Stromal cell of bone marrow (primary cell): ENCODE results near the gene AXIN1.
"Not testable (repeated sequence)": the region's sequence is repeated elsewhere in the genome, so short reads cannot be mapped to it uniquely, and the experiment has no call there.

Experiments used
- DNase-seq: peaks from one replicate; pipeline ENCODE4 v3.0.0-alpha.2; 2012; ENCODE audit warnings: low read depth

Gene AXIN1, protein sequence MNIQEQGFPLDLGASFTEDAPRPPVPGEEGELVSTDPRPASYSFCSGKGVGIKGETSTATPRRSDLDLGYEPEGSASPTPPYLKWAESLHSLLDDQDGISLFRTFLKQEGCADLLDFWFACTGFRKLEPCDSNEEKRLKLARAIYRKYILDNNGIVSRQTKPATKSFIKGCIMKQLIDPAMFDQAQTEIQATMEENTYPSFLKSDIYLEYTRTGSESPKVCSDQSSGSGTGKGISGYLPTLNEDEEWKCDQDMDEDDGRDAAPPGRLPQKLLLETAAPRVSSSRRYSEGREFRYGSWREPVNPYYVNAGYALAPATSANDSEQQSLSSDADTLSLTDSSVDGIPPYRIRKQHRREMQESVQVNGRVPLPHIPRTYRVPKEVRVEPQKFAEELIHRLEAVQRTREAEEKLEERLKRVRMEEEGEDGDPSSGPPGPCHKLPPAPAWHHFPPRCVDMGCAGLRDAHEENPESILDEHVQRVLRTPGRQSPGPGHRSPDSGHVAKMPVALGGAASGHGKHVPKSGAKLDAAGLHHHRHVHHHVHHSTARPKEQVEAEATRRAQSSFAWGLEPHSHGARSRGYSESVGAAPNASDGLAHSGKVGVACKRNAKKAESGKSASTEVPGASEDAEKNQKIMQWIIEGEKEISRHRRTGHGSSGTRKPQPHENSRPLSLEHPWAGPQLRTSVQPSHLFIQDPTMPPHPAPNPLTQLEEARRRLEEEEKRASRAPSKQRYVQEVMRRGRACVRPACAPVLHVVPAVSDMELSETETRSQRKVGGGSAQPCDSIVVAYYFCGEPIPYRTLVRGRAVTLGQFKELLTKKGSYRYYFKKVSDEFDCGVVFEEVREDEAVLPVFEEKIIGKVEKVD

DNA sequence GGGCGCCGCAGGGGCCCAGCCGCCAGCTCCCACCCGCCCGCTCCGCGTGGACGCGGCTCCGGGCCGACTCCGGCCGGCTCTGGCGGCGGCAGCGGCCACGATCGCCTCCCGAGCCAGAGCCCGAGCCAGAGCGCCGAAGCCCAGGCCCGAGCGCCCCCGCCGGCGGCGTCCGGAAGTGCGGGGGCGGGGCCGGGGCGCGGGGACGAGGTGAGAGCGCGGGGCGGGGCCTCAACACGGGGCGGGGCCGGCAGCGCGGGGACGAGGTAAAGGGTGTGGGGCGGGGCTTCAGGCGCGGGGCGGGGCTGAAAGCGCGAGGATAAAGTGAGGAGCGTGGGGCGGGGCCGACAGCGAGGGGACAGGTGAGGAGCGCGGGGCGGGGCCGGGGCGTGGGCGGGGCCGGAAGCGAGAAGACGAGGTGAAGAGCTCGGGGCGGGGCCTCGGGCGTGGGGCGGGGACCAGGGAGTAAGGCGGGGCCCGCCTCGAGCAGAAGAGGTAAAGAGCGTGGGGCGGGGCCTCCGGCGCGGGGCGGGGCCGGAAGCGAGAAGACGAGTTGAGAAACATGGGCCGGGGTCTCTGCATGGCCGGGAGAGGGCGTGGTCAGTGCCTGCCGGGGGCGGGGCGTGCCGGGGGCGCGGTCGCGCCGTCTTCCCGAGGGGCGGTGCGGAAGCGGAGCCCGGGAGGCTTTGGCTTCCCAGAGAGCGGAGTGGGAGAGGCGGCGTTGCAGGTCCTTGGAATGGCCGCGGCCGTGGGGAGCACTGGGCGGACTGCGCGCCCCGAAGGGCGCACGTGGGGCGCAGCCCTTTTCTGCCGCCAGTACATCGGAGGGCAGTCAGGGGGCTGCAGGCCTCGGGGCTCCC lies at the start of gene AXIN1:
AXIN1 (minus strand) TSS at position 177 of the 857 bp plus-strand sequence. CDS start 5,698 bp downstream, outside the sequence.
- peak; percentile 71 for DNase-seq

DNA sequence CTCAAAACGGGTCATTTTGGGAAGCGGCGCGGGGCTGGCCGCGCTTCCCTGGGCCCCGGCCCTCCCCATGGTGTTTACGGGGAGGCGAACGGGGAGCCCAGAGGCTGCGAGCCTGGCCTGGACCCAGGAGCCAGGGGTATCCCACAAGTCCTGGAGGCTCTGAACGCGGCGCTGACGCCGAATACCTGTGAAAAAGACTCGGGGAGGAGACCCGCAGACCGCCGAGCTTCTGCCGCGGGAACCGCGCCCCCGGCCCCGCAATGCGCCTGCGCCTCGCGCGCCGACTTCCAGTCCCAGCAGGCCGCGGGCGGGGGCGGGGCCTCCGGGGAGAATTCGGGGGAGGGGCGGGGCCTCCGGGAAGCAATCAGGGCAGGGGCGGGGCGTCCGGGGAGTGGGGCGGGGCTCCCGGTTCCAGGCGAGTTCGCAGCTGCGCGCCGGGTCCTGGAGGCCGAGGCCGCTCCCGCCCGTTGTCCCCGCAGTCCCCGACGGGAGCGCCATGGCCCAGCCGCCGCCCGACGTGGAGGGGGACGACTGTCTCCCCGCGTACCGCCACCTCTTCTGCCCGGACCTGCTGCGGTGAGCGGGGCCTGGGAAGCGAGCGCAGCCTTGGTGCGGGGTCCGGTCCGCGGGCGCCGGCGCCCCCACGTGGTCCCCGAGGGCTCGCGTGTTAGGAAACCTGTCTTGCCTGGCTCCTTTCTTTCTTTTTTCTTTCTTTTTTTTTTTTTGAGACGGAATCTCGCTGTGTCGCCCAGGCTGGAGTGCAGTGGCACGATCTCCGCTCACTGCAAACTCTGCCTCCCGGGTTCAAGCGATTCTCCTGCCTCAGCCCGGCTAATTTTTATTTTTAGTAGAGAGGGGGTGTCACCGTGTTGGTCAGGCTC lies 49.2 kb upstream of the AXIN1 start, which contains the start of gene DECR2:
DECR2 (plus strand) TSS at position 418 of the 881 bp plus-strand sequence; CDS start at position 497, 79 bp downstream.
- DNase-seq: peak; percentile 77

DNA sequence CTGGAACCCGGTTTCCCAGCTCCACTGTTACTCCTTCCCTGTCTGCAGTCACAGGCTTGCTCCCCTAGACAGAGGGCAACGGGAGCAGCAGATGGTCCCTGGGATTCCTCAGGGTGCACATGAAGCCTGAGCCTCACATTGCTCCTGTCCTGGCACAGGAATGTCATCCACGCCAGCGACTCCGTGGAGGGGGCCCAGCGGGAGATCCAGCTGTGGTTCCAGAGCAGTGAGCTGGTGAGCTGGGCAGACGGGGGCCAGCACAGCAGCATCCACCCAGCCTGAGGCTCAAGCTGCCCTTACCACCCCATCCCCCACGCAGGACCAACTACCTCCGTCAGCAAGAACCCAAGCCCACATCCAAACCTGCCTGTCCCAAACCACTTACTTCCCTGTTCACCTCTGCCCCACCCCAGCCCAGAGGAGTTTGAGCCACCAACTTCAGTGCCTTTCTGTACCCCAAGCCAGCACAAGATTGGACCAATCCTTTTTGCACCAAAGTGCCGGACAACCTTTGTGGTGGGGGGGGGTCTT lies 47.6 kb upstream of the AXIN1 start:
- no peak for DNase-seq

DNA sequence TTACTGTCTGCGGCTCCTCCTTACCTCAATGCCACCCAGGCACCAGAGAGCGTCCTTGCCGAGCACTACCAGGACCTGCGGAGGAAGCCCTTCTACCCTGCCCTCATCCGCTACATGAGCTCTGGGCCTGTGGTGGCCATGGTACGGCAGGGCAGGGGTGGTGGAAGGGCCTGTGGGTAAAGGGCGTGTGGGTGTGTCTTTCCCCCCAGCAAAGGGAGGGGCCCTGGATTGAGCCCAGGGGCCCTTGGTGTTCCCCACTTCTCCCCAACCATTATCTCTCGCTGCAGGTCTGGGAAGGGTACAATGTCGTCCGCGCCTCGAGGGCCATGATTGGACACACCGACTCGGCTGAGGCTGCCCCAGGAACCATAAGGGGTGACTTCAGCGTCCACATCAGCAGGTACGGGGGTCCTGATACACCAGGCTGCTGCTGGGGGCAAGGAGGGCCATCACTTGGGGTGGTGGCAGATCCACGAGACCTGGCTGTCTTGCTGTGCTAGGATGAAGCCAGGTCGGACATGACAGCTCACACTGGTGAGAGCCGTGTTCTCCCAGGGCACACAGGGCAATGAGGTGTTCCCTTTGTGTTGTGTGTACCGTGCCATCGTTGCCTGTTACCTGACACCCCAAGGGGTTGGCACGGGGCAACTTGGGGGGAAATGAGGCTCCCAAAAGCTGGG lies 47.0 kb upstream of the AXIN1 start:
- no peak for DNase-seq

DNA sequence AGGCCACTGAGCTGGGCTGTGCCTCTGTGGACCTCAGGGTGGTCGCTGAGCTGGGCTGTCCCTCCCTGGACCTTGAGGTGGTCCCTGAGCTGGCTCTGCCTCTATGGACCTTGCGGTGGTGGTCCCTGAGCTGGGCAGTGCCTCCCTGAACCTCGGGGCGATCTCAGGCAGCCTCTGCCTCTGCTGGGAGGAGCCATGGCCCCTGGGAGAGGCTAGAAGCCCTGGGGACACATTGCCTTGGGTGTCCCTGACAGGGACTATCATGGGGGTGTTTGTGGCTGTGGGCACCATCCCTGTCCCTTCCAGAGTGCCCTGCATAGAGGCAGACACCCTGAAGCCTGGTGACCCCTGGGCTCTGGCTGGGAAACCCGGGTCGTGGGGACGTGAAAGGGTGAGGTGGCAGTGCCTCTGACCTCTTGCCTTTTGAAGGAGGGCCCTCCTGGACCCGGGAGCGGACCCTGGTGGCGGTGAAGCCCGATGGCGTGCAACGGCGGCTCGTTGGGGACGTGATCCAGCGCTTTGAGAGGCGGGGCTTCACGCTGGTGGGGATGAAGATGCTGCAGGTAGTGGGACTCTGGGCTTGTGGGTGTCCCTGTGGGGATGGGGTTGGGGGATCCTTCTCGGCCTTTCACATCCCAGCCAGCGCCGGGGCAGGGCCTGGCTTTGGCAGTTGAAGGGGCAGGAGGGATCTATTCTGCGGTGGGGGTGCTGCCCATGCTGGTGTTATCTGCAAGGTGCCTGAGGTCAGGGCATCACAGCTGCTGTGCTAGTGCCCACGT lies 46.2 kb upstream of the AXIN1 start:
- DNase-seq: no peak

DNA sequence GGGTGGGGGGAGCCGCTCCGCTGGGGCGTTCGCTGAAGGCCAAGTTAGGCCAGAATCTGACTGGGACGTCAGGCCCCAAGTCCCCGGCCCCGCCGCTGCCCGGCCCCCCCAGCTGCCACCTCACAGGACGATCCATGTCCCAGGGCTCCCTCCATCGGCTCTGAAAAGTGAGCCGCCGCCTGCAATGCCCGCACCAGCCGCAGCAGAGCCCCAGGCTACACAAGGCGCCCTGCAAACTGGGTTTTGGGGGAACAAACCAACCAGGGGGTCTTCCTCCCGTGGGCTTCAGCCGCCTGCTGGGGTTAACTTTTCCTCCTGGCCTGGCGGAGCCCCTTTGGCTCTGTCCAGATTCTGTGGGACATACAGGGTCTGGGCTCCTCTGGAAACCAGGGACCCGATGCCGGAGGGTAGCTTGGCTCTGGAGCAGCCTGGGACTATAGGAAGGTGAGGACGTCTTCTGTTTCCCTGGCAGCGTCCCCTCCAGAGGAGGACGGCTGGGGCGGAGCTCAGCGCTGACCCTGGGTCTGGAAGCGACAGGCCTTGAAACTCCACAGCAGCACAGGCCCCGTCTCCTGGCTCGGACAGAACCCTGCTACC lies 45.3 kb upstream of the AXIN1 start:
- DNase-seq: peak; percentile 47

DNA sequence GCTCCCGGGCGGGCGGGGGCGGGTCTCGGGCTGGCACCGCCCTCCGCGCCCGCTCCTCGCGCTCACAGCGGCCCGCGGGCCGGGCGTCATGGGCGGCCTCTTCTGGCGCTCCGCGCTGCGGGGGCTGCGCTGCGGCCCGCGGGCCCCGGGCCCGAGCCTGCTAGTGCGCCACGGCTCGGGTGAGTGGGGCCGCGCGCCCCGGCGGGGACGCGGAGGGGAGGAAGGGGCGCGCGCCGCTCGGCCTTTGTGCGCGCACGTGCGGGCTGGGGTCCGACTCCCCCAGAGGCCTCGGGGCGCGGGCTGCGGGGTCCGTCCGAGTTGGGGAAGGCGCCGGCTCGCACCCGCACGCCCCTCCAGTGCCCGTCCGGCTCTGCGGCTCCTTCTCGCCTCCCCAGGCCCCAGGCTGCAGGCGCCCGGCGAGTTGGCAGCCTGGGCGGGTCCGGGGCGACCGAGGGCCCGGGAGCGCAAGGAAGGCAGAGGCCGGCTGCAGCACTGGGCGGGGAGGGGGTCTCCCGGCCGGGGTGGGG lies 44.7 kb upstream of the AXIN1 start, which contains the start of gene NME4:
NME4 (plus strand) TSS at position 65 of the 527 bp plus-strand sequence; CDS start at position 89, 24 bp downstream.
- no peak for DNase-seq

DNA sequence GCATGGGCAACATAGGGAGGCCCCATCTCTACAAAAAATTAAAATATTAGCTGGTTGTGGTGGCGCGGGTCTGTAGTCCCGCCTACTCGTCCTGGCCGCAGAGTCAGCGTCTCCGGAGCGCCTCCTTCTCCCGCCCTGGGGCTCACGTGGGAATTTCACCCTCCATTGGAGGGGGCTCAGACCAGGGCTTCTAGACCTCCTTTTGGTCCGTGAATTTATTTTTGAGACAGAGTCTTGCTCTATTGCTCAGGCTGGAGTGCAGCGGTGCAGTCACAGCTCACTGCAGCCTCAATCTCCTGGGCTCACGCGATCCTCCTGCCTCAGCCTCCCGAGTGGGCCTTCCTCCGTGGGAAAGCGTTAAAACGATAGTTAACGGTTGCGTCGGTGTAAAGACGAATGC lies 44.1 kb upstream of the AXIN1 start:
- no peak for DNase-seq

DNA sequence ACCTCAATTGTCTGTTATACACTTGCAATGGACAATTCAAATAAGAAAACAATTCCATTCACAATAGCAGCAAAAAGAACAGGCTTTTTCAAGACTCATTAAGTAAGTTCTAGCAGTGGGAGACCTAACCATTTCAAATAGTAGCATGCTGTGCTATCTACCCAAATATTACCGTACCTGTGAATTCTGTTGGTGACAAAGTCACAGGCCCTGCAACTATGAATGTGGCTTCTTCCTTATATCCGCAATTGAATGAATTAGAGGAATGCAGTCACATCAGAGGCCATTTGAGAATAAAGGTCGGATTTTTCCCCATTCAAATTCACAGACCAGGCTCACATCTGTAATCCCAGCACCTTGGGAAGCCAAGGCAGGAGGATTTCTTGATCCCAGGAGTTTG lies 43.7 kb upstream of the AXIN1 start:
- no peak for DNase-seq

DNA sequence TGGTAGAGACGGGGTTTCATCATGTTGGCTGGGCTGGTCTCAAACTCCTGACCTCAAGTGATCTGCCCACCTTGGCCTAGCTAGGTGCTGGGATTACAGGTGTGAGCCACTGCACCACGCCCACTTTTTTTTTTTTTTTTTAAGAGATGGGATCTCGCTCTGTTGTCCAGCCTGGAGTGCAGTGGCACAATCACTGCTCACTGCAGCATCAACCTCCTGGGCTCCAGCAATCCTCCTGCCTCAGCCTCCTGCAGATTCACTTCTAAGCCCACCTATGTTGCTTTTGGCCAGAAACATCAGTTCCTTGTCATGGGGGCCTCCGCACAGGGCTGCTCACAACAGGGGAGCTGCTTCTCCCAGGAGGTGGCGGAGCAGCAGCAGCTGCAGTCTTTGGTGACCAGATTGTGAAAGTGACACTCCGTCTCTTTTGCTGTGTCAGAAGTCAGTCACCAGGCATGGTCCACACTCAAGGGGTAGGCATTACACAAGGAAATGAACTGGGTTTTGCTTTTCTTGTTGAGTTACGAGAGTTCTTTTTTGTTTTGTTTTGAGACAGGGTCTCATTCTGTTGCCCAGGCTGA lies 40.0 kb upstream of the AXIN1 start:
- DNase-seq: no peak

DNA sequence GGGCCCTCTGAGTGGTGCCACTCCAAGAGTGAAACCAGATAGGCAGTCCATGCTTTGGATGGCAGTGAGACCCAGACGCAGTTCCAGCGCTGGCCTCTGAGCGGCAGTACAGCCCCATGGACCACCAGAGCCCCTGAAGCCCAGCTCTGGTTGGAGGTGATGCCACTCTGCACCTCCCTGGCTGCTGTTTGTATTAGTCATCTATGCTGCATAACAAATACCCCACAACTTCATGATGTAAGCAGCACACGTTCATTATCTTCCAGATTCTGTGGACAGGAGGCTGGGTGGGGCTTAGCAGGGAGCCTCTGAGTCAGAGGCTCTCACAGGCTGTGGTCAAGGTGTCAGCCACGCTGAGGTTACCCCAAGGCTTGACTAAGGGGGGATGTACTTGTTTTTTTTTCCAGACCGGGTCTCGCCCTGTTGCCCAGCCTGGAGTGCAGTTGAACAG lies 39.4 kb upstream of the AXIN1 start:
- no peak for DNase-seq

DNA sequence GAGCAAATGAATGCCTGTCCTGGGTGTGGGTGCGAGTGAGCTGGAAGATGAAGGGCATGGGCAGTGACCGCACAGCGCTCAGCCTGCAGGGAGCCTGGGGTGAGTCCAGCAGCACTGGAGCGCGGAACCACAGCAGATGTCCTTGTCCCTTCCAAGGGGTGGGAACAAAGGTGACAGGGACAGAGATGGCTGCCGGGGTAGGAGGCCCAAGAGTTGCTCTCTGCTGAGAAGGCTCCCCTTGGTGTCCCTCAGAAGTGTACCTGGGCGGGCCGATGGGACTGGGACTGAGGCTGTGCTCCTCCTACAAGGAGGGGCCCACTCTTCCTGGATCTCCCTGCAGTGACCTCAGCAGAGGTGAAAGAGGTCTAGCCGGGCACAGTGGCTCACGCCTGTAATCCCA lies 36.8 kb upstream of the AXIN1 start:
- no peak for DNase-seq

DNA sequence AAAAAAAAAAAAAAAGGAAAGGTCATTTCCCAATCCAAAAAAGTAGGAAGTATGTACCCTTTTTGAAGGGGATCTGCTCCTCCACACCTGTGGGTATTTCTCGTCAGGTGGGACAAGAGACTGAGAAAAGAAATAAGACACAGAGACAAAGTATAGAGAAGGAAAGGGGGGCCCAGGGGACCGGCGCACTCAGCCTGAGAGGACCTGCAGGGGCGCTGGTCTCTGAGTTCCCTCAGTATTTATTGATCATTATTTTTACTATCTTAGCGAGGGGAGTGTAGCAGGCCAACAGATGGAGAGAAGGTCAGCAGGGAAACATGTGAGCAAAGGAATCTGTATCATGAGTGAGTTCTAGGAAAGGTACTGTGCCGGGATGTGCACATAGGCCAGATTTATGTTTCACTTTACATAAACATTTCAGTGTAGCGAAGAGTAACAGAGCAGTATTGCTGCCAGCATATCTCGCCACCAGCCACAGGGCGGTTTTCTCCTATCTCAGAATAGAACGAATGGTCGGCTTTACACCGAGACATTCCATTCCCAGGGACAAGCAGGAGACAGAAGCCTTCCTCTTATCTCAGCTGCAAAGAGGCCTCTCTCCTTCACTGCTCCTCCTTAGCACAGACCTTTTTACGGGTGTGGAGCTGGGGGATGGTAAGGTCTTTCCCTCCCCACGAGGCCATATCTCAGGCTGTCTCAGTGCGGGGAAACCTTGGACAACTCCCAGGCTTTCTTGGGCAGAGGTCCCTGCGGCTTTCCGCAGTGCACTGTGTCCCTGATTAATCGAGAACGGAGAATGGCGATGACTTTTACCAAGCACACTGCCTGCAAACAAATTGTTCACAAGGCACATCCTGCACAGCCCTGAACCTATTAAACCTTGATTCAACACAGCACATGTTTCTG lies 35.5 kb upstream of the AXIN1 start:
- not testable (repeated sequence) for DNase-seq

DNA sequence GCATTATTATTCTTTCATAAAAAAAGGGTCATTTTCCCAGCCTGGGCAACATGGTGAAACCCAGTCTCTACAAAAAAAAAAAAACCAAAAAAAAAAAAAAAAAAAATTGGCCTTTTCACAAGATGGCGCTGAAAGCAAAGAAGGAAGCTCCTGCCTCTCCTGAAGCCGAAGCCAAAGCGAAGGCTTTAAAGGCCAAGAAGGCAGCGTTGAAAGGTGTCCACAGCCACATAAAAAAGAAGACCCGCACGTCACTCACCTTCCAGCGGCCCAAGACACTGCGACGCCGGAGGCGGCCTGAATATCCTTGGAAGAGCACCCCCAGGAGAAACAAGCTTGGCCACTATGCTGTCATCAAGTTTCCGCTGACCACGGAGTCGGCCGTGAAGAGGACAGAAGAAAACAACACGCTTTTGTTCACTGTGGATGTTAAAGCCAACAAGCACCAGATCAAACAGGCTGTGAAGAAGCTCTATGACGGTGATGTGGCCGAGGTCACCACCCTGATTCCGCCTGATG lies 34.2 kb upstream of the AXIN1 start:
- DNase-seq: no peak

DNA sequence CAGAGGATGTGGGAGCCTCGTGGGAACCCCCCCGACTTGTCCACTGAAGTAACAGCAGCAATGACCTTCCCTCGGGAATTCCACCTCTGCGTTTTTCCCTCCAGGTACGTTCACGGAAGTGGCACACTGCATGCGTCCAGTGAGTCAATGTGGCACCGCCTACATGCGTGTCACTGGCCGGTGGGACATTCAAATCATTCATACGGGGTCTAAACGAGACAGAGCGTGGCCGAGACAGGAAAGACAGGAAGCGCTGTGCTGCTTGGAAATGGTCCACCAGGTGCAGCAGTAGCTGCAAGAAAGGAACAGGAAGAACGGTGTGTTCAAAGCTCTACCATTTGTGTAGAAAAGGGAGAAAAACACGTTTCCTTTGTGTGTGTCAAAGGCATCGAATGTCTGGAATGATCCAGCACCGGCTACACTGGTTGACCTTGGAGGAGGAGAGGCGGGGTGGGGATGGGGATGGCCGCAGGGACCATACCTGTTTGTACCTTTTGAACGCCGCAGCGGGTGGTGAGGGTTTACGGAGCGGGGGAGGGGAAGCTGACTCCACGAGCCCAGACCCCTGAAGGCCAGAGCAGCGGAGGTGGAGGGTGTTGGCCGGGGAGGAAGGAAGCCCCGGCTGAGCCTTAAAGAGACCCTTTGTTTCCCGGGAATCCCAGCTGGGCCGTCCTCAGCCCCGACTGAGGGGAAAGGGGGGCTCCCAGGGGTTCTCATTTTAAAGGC lies 31.0 kb upstream of the AXIN1 start:
- no peak for DNase-seq
